Kidney (tissue), 14 donors: ENCODE measurements around the gene ERGIC3. TPM values are rescaled to one million over a fixed set of nuclear protein-coding genes. Genes with fewer than 3 reads are reported as not detected.
A peak's percentile ranks its signal among the peaks of the same experiment; 100 is the strongest.

Source experiments
- DNase-seq, 5 donors: peaks; one replicate each; pipeline ENCODE4 v3.0.0-alpha.2; 2013 to 2020
- FAIRE-seq: peaks from 2 replicates; lab custom pipeline; 2012; peaks lifted over from hg19 to GRCh38; lab: Jason Lieb, UNC
- H3K27ac ChIP-seq, 2 donors: one replicate each; pipeline ENCODE4 v1.7.0; 2013; ENCODE audit warnings: low read depth in 2 of 2, low read length in 2 of 2, inconsistent platforms in 1 of 2
- H3K27me3 ChIP-seq: one replicate; pipeline ENCODE4 v1.7.1; 2013; ENCODE audit warnings: low read length, inconsistent platforms; ENCODE audit not compliant: control insufficient read depth, insufficient read depth
- H3K36me3 ChIP-seq, 3 donors: one replicate each; pipeline versions ENCODE4 v1.7.0 to v1.7.1; 2013; ENCODE audit warnings: low read length in 3 of 3, control low read depth in 1 of 3, inconsistent platforms in 1 of 3; ENCODE audit not compliant: insufficient read depth in 3 of 3, control insufficient read depth in 2 of 3
- H3K4me1 ChIP-seq, 3 donors: one replicate each; pipeline versions ENCODE4 v1.7.0 to v1.7.1; 2013; ENCODE audit warnings: low read length in 3 of 3, inconsistent platforms in 1 of 3, low read depth in 1 of 3; ENCODE audit not compliant: control insufficient read depth in 2 of 3, insufficient read depth in 2 of 3
- H3K4me3 ChIP-seq, 3 donors: one replicate each; pipeline versions ENCODE4 v1.7.0 to v1.8.1; 2013; ENCODE audit warnings: low read length in 3 of 3, control low read depth in 1 of 3, inconsistent platforms in 1 of 3
- H3K9ac ChIP-seq, 3 donors: one replicate each; pipeline versions ENCODE4 v1.7.0 to v1.7.1; 2013; ENCODE audit warnings: low read length in 3 of 3, control low read depth in 1 of 3, inconsistent platforms in 1 of 3
- H3K9me3 ChIP-seq, 3 donors: one replicate each; pipeline versions ENCODE4 v1.7.0 to v1.7.1; 2013; ENCODE audit warnings: low read length in 3 of 3, control low read depth in 1 of 3, inconsistent platforms in 1 of 3; ENCODE audit not compliant: control insufficient read depth in 2 of 3, insufficient read depth in 1 of 3
- CTCF ChIP-seq: IDR thresholded peaks from 3 replicates; pipeline ENCODE4 v1.5.1; 2012; ENCODE audit warnings: mild to moderate bottlenecking, moderate library complexity, borderline replicate concordance; ENCODE audit not compliant: insufficient read depth; ENCODE audit errors: extremely low read depth
- intact Hi-C: fragments of 100-400 bp; cut with DNase I; formaldehyde crosslinking; loops from one replicate; pipeline ENCODE4 v1.11.1; 2022
- polyA plus RNA-seq: library from polyadenylated mRNA; stranded (reverse); fragments of 350-450 nt; fragmentation: Illumina TruSeq; extraction: RNeasy Lipid Tissue Mini Kit (QIAGEN cat#74804); gene quantifications from one replicate; pipeline ENCODE4 v1.2.3, GENCODE V29; 2014; ENCODE audit warnings: low read depth, low replicate concordance; ENCODE audit not compliant: insufficient read depth
- total RNA-seq: library from RNA; stranded (reverse); fragmentation: NEBNext Ultra II Directional; extraction: Animal tissue kit (Norgen Biotek cat#: 25700); gene quantifications from one replicate; pipeline ENCODE4 v1.2.1, GENCODE V29; 2021
- donor health status: control.
- donor health status: control.
- donor health status: control.
- donor health status: control.
- donor health status: control.
- donor health status: DM: yes; HTN: yes; CAD: no.
- donor health status: Normal renal cell carcinoma (clear cell type).

Gene ERGIC3
- total and polyA plus RNA-seq, 2 donors from 2014 or later: 230 to 371 TPM

DNA sequence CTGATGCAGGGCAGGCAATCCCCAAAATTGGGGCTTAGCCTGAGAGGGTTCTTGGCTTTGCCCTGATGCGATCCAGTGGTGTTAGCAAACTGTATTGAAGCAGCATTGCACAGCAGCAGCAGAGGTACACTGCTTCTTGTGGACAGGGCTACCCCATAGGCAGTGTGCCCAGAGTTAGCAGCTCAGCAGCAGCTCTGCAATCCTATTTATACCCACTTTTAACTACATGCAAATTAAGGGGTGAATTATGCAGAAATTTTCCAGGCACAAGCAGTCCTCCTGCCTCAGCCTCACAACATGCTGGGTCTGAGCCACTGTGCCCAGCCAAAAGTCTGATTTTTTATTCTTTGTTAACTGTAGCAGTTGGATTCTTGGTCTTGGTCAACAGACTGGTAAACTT lies 16.2 kb upstream of the ERGIC3 start:
- Histone ChIP-seq H3K9ac (no peak overlapping the region), H3K4me1 (no peaks in the 10 kb centered on the region), H3K4me3 (no peak overlapping the region), H3K27ac (no peak overlapping the region), H3K27me3 (no peaks in the 10 kb centered on the region), H3K9me3 (no peaks in the 10 kb centered on the region), H3K36me3 (no peaks in the 10 kb centered on the region)
- TF ChIP-seq CTCF: no peak
- DNase-seq (no peak), FAIRE-seq (no peak)
- intact Hi-C loops: no loop called here

GRCh38 chr20:35527122-35527769 lies 14.6 kb upstream of the ERGIC3 start:
- intact Hi-C loops: no loop called here
- Histone ChIP-seq H3K4me1 (no peaks in the 10 kb centered on the region), H3K9ac (no peak overlapping the region), H3K4me3 (no peak overlapping the region), H3K36me3 (no peaks in the 10 kb centered on the region), H3K27me3 (no peaks in the 10 kb centered on the region), H3K9me3 (no peaks in the 10 kb centered on the region), H3K27ac (no peak overlapping the region)
- no peak for TF ChIP-seq CTCF
- DNase-seq (no peak), FAIRE-seq (no peak)

DNA sequence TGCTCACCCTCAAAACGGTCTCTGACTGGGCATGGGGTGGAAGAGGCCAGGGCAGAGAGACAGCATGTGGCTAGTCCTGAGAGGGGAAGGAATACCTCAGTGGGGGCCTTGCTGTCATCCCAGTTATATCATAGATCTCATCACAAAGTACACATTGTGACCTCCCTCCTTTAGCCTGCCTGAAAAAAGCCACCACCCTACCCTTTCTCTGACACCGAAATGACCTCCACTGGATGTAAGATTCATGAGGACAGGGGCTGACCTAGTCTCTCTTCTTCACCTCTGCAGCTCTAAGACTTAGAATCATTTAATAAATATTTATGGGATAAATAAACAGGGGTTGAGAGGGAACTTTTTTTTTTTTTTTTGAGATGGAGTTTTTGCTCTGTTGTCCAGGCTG lies 12.3 kb upstream of the ERGIC3 start, which contains the start of gene C20orf173:
Gene C20orf173 (minus strand): TSS at position 101 of the 400 bp plus-strand sequence. CDS start 279 bp downstream, outside the sequence.
- H3K36me3 ChIP-seq: no peaks in the 10 kb centered on the region
- FAIRE-seq (no peak), DNase-seq (no peak)
- H3K9me3 ChIP-seq: no peaks in the 10 kb centered on the region
- no peak within 1 kb of the TSS for H3K4me3 ChIP-seq
- H3K4me1 ChIP-seq: no peaks in the 10 kb centered on the region
- no peak for TF ChIP-seq CTCF
- no peaks in the 10 kb centered on the region for H3K27me3 ChIP-seq
- no peak within 1 kb of the TSS for H3K9ac ChIP-seq
- no peak within 1 kb of the TSS for H3K27ac ChIP-seq
- intact Hi-C loops: no loop called here

DNA sequence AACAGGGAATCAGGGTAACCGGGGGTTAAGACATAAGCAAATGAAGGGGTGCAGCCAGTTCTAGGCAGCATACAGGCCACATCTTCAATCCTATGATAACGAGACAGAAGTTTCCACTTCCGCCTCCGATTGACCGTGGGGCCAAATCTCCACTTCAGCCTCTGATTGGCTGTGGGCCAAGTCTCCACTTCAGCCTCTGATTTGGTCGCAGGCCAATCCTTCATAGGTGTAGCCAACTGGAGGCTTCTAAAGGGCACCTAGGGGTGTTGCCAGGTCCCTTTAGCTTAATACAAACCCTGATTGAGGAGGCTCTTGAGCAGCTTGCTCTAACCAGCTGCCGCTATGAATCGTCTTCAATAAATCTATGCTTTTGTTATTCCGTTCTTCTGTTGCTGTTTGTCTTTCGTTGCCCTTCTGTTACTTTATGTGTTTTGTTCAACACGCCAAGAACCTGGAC lies 2.1 kb upstream of the ERGIC3 start:
- TF ChIP-seq CTCF: no peak
- FAIRE-seq (no peak), DNase-seq (peak in 4 of 5 donors; percentile 56 to 89 (median 80))
- no peak overlapping the region for H3K27ac ChIP-seq
- H3K36me3 ChIP-seq: peaks cover 0 to 5% (median 0%) of the 10 kb centered on the region in 3 donors
- H3K27me3 ChIP-seq: no peaks in the 10 kb centered on the region
- H3K9ac ChIP-seq: no peak overlapping the region
- H3K9me3 ChIP-seq: no peaks in the 10 kb centered on the region
- intact Hi-C loops: no loop called here
- H3K4me3 ChIP-seq: peak overlapping the region in 1 of 3 donors; percentile 14
- H3K4me1 ChIP-seq: peaks cover 0 to 9% (median 4%) of the 10 kb centered on the region in 3 donors
